ENCODE measurements around the gene GRID1. TPM values are rescaled to one million over a fixed set of nuclear protein-coding genes. Genes with fewer than 3 reads are reported as not detected.
A peak's percentile ranks its signal among the peaks of the same experiment; 100 is the strongest.

GRID1 gene
- total RNA-seq, 1 donor from 2014 or later, result under 0.01 TPM

DNA sequence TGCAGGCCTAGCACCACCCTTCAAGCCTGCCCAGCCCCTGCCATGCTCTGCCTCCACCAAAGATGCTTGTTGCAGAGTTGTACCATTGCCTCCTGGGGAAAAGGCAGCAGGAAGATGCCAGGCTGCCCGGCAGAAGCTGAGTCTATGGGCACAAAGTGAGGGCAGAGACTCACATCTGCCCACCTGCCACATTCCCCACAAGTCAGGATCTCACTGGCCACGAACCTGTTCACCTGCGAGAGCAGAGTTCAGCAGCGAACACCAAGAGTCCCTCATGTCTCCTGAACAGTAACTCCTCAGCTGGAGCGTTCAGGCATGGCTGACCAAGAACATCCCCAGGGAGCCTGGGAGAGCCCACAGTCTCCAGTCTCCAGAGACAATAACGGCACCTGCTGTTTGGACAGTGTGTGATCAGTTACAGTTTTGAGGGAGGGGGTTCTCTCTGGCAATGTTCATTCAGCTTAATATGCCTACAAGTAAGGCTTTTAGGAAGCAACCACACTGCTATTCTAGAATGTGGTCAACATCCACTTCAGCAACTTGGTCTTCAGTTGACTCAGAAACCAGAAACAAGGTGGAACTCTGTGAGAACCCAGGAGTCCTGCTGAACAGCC is 78.5 kb downstream of the GRID1 start:
- peak; percentile 23 for FAIRE-seq
- no peak overlapping the region for H3K4me3 ChIP-seq (ENCODE audit: low read depth, low read length)
- H3K27me3 ChIP-seq (ENCODE audit: control insufficient read depth, insufficient read depth, low read length), result no peaks in the 10 kb centered on the region
- no peaks in the 10 kb centered on the region for H3K36me3 ChIP-seq (ENCODE audit: control insufficient read depth, insufficient read depth, low read length)
- TF ChIP-seq, protein P1, sequence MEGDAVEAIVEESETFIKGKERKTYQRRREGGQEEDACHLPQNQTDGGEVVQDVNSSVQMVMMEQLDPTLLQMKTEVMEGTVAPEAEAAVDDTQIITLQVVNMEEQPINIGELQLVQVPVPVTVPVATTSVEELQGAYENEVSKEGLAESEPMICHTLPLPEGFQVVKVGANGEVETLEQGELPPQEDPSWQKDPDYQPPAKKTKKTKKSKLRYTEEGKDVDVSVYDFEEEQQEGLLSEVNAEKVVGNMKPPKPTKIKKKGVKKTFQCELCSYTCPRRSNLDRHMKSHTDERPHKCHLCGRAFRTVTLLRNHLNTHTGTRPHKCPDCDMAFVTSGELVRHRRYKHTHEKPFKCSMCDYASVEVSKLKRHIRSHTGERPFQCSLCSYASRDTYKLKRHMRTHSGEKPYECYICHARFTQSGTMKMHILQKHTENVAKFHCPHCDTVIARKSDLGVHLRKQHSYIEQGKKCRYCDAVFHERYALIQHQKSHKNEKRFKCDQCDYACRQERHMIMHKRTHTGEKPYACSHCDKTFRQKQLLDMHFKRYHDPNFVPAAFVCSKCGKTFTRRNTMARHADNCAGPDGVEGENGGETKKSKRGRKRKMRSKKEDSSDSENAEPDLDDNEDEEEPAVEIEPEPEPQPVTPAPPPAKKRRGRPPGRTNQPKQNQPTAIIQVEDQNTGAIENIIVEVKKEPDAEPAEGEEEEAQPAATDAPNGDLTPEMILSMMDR (IDR thresholded peaks at IDR 0.05; ENCODE audit: insufficient read depth, low read length, severe bottlenecking), result no peak
- DNase-seq (ENCODE audit: low read depth), result no peak

DNA sequence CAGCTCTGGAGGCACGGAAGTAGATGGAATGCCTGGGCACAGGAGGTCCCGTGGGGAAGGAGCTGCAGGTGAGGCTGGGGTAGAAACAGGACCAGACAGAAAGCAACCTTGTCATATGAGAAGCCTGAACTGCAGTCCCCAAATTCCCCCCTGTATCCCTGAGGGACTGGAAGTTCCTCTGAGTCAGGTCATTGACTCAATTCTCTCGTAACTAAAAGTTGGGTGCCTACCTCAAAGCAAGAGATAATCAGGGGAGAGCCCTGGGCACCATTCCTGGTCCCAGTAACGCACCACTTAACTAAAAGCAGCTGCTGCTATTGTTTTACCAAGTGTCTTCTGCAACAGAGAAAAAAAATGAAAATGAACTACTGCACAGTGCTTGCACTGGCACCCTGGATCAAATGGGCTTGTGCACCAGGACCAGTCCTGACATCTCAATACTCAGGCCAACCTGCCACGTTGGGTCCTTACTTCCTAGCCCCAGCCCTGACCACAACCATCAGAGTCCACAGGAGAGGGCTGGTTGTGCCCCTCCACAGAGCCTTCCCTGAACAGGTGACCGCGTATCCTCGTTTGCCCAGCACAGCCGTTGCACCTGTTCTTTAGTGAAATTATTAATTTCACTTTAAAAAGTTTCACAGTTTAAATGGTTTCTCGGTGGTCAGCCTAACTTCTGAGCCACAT is 79.3 kb downstream of the GRID1 start:
- FAIRE-seq (no peak), DNase-seq (ENCODE audit: low read depth) (no peak)
- Histone ChIP-seq H3K4me3 (ENCODE audit: low read depth, low read length) (no peak overlapping the region), H3K27me3 (ENCODE audit: control insufficient read depth, insufficient read depth, low read length) (no peaks in the 10 kb centered on the region), H3K36me3 (ENCODE audit: control insufficient read depth, insufficient read depth, low read length) (no peaks in the 10 kb centered on the region)
- TF ChIP-seq, protein P1 (IDR thresholded peaks at IDR 0.05; ENCODE audit: insufficient read depth, low read length, severe bottlenecking), result no peak

DNA sequence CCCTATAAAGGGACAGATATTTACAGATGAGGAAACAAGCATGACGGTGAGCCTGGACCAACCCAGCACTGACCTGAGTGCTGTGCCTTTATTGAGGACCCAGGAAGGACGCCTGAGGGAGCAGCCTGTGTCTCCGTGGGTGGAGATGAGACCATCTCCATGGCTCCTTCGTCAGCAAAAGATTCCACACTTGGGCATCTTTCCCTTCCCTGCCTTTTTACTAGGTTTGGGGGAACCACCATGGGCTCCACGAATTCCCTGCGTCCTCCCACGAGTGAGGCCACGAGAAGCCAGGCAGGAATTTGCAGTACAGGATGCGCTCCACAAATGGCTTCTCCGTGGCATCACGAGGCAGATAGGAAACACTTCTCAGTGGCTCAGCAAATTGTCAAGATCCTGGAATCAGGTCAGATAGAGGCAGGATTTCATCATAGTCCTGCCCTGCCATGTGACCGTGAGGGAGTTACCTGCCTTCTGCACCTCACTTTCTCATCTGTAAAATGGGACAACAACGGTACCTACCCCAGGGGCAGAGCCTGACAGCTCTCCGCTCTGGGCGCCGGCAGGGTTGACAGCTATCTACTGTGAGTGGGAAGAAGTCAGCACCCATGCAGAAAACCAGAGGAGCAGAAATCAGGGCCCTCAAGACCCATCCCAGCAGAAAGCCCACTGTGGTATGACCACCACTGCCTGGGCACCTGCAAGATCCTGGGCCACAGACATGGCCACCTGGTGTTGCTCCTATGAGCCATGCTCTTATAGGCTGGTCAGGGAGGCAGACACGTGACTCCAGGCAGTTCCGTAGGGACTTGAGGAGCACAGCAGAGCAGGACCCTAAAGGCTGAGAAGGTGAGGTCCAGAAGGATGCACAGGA is 80.1 kb downstream of the GRID1 start:
- DNase-seq (ENCODE audit: low read depth) (no peak), FAIRE-seq (no peak)
- H3K36me3 ChIP-seq (ENCODE audit: control insufficient read depth, insufficient read depth, low read length), result no peaks in the 10 kb centered on the region
- no peak overlapping the region for H3K4me3 ChIP-seq (ENCODE audit: low read depth, low read length)
- TF ChIP-seq, protein P1 (IDR thresholded peaks at IDR 0.05; ENCODE audit: insufficient read depth, low read length, severe bottlenecking), result no peak
- no peaks in the 10 kb centered on the region for H3K27me3 ChIP-seq (ENCODE audit: control insufficient read depth, insufficient read depth, low read length)

DNA sequence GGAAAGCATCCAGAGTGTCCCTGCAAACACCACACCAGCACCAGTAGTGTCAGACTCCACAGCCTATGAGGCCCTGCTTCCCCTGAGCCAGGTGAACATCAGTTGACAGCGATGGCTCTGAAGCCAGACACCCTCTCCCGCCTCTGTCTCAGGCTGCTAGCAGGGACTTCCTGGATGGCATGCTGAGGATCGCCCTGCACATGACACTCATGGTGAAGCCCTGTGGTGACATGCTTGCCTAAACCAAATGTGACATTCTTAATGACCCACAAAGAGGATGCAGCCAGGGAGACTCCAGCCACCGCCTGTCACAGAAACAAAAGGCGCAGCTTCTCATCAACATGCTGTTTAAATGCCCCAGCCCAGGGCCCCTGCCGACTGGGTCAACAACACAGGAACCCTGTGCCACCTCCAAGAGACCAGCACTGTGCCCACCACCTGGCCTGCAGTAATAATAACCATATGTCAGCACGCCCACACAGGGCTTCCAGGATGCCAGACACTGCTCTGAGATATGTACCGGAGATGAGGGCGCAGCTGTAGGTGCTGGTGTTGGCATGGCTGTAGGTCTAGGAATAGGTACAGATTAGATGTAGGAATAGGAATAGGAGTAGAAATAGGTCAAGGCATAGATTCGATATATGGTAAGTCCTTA is 81.3 kb downstream of the GRID1 start:
- no peak for FAIRE-seq
- no peak overlapping the region for H3K4me3 ChIP-seq (ENCODE audit: low read depth, low read length)
- no peak for DNase-seq (ENCODE audit: low read depth)
- no peaks in the 10 kb centered on the region for H3K36me3 ChIP-seq (ENCODE audit: control insufficient read depth, insufficient read depth, low read length)
- no peaks in the 10 kb centered on the region for H3K27me3 ChIP-seq (ENCODE audit: control insufficient read depth, insufficient read depth, low read length)
- TF ChIP-seq, protein P1 (IDR thresholded peaks at IDR 0.05; ENCODE audit: insufficient read depth, low read length, severe bottlenecking), result no peak

DNA sequence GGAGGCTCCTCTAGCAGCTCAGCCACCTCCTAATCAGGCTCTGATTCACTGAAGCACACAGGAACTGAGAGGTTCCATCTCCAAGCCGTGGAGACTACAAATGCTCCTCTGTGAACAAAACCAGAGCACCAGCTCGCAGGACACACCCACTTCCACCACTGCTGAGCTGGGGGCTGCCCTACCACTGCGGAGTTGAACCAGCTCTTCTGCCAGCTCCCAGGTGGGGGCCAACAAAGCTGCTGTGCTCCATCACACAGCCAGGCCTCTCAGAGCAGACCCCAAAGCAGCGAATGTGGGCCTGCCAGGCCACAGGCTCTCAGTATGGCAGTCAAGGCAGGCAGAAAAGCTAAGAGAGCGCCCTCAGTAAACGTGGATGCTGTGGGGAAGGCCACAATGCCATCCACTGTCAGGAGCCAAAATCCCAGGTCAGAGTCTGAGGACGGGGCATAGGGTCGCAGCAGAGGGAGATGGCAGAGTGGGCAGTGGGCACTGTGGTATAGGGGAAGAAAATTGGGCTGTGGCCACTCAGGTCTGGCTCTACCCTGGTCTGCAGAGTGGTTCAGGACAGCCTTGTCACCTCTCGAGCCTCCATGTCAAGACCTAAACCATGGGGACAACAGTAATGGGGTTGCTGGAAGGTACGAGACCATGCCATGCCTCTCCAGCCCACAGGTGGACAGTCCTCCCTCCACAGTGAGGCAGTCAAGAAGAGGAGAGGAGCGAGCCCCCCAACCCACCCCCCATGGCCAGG is 82.1 kb downstream of the GRID1 start:
- DNase-seq (ENCODE audit: low read depth), result no peak
- Histone ChIP-seq H3K27me3 (ENCODE audit: control insufficient read depth, insufficient read depth, low read length) (no peaks in the 10 kb centered on the region), H3K36me3 (ENCODE audit: control insufficient read depth, insufficient read depth, low read length) (no peaks in the 10 kb centered on the region), H3K4me3 (ENCODE audit: low read depth, low read length) (no peak overlapping the region)
- FAIRE-seq, result no peak
- TF ChIP-seq, protein P1 (IDR thresholded peaks at IDR 0.05; ENCODE audit: insufficient read depth, low read length, severe bottlenecking), result no peak

Measured in bronchial epithelial cell (primary cell).